Fibroblast of lung (primary cell): Measurements from ENCODE around the gene TMC5. TPM values are rescaled to one million over a fixed set of nuclear protein-coding genes. Genes with fewer than 3 reads are reported as not detected.
"Not testable (repeated sequence)": the region's sequence is repeated elsewhere in the genome, so short reads cannot be mapped to it uniquely, and the experiment has no call there.

Experiments used
- DNase-seq, 2 donors: peaks; one replicate each; pipeline versions ENCODE4 v3.0.0 to v3.0.0-alpha.2; 2010; ENCODE audit warnings: low read depth in 2 of 2
- H2AFZ ChIP-seq: 2 replicates; pipeline ENCODE4 v1.5.1; 2012; ENCODE audit warnings: low read length, control low read depth, inconsistent platforms
- H3K27ac ChIP-seq: 2 replicates; pipeline ENCODE4 v1.5.1; 2011; ENCODE audit warnings: low read length, control low read depth; ENCODE audit not compliant: insufficient read depth
- H3K27me3 ChIP-seq: 2 replicates; pipeline ENCODE4 v1.5.1; 2011; ENCODE audit warnings: mild to moderate bottlenecking, low read length; ENCODE audit not compliant: control insufficient read depth, insufficient read depth
- H3K36me3 ChIP-seq: 2 replicates; pipeline ENCODE4 v1.5.1; 2011; ENCODE audit warnings: low read length; ENCODE audit not compliant: control insufficient read depth, insufficient read depth
- H3K4me1 ChIP-seq: 2 replicates; pipeline ENCODE4 v1.5.1; 2011; ENCODE audit warnings: low read length; ENCODE audit not compliant: control insufficient read depth, insufficient read depth; ENCODE audit errors: extremely low read depth
- H3K4me2 ChIP-seq: 2 replicates; pipeline ENCODE4 v1.5.1; 2011; ENCODE audit warnings: low read length, control low read depth; ENCODE audit not compliant: insufficient read depth; ENCODE audit errors: extremely low read depth
- H3K4me3 ChIP-seq, 4 experiments: fragments of 200-600 bp in 1 of 4; sonication (generic) in 1 of 4; replicated peaks in 1 of 4; 2 replicates each; pipeline ENCODE4 v1.5.1; 2011 to 2016; ENCODE audit warnings: low read length in 4 of 4, low read depth in 3 of 4, mild to moderate bottlenecking in 3 of 4, control low read depth in 2 of 4, inconsistent platforms in 1 of 4, mixed read lengths in 1 of 4; ENCODE audit not compliant: insufficient read depth in 1 of 4; ENCODE audit errors: control extremely low read depth in 1 of 4
- H3K79me2 ChIP-seq: 2 replicates; pipeline ENCODE4 v1.5.1; 2012; ENCODE audit warnings: mild to moderate bottlenecking, low read length, inconsistent platforms; ENCODE audit not compliant: control insufficient read depth, insufficient read depth
- H3K9ac ChIP-seq: 2 replicates; pipeline ENCODE4 v1.5.1; 2011; ENCODE audit warnings: mild to moderate bottlenecking, low read length, control low read depth; ENCODE audit not compliant: insufficient read depth
- H3K9me3 ChIP-seq: 2 replicates; pipeline ENCODE4 v1.5.1; 2012; ENCODE audit warnings: low read depth, low read length; ENCODE audit not compliant: control insufficient read depth, insufficient read depth
- H4K20me1 ChIP-seq: 2 replicates; pipeline ENCODE4 v1.5.1; 2011; ENCODE audit warnings: low read length; ENCODE audit not compliant: control insufficient read depth, insufficient read depth; ENCODE audit errors: extremely low read depth
- CTCF ChIP-seq, 2 donors: IDR thresholded peaks in 1 of 2; conservative IDR thresholded peaks in 1 of 2; 1 replicate in 1 of 2; 2 replicates in 1 of 2; pipeline ENCODE4 v1.5.1; 2011 to 2012; ENCODE audit warnings: low read length in 2 of 2, control low read depth in 1 of 2, inconsistent platforms in 1 of 2, low read depth in 1 of 2, mild to moderate bottlenecking in 1 of 2
- EZH2 ChIP-seq: IDR thresholded peaks from 2 replicates; pipeline ENCODE4 v1.5.1; 2012; ENCODE audit warnings: low read length, control low read depth, mild to moderate bottlenecking; ENCODE audit errors: missing control alignments
- polyA plus RNA-seq, 2 donors: library from polyadenylated mRNA; depleted of rRNA in 1 of 2; stranded (reverse) in 1 of 2; unstranded in 1 of 2; fragments of >200 nt; gene quantifications; 2 replicates each; pipeline ENCODE4 v1.2.1, GENCODE V29; 2011 to 2012; ENCODE audit warnings: missing spikeins in 1 of 2
- total RNA-seq: library from RNA; depleted of rRNA; stranded (reverse); fragments of >200 nt; gene quantifications from 2 replicates; pipeline ENCODE4 v1.2.1, GENCODE V29; 2014

The TMC5 gene
- total and polyA plus RNA-seq, 2 donors (not counting 1 experiment from before 2014, with no cell fraction given) = not detected

GRCh38 chr16:19384656-19385055, 33.0 kb upstream of the TMC5 start:
- TF ChIP-seq CTCF (conservative IDR thresholded peaks at IDR 0.05 in 1 of 2, IDR thresholded peaks at IDR 0.05 in 1 of 2; ENCODE audit: low read depth in 1 of 2, low read length in 2 of 2) (no peak), EZH2 (no peak)
- no peak overlapping the region for H2AFZ ChIP-seq
- no peak overlapping the region for H3K4me2 ChIP-seq
- DNase-seq = no peak
- no peaks in the 10 kb centered on the region for H3K4me1 ChIP-seq
- H3K4me3 ChIP-seq = no peak overlapping the region
- H3K9me3 ChIP-seq = no peaks in the 10 kb centered on the region
- no peak overlapping the region for H3K9ac ChIP-seq
- no peaks in the 10 kb centered on the region for H3K79me2 ChIP-seq
- no peaks in the 10 kb centered on the region for H3K27me3 ChIP-seq
- no peaks in the 10 kb centered on the region for H3K36me3 ChIP-seq
- no peaks in the 10 kb centered on the region for H4K20me1 ChIP-seq
- no peak overlapping the region for H3K27ac ChIP-seq

DNA sequence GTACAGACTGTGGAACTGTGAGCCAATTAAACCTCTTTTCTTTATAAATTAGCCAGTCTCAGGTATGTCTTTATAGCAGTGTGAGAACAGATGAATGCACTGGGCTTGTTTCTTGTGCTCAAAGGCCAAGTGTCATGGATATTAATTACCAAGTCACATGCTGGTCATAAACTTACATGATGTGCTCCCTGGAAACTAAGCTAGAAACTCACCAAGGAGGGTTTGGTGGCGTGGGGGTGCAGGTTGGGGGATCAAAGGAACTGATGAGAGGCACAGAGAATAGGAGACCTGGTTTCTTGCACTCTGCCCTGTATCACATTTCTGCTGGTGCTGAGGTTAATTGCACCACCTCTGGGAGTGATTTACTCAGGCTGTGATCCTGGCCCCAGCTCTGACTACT, 31.2 kb upstream of the TMC5 start:
- Histone ChIP-seq H4K20me1 (no peaks in the 10 kb centered on the region), H3K4me2 (no peak overlapping the region), H3K4me3 (no peak overlapping the region), H3K27me3 (no peaks in the 10 kb centered on the region), H2AFZ (no peak overlapping the region), H3K9ac (no peak overlapping the region), H3K9me3 (no peaks in the 10 kb centered on the region), H3K79me2 (no peaks in the 10 kb centered on the region), H3K36me3 (no peaks in the 10 kb centered on the region), H3K4me1 (no peaks in the 10 kb centered on the region), H3K27ac (no peak overlapping the region)
- TF ChIP-seq CTCF (conservative IDR thresholded peaks at IDR 0.05 in 1 of 2, IDR thresholded peaks at IDR 0.05 in 1 of 2; ENCODE audit: low read depth in 1 of 2, low read length in 2 of 2) (no peak), EZH2 (no peak)
- no peak for DNase-seq

DNA sequence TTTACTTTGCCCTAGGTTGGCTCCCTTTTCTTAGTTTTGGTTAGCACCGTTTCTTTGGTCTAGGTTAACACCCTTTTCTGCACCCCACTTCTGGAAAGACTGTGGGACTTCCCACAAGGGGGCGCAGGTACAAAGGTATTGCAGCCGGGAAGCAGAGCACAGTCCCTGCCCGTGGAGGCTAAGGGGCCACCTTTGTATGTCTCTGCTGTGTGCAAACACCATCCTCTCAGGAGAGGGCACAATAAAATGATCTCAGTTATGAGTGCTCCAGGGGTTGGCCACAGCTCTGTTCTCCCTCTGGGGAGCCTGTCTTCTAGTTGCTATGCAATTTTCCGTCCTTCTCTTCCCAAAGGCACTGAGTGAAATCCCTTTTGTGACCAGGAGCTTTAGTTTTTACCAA, 28.4 kb upstream of the TMC5 start:
- H3K27ac ChIP-seq = no peak overlapping the region
- no peak overlapping the region for H3K9ac ChIP-seq
- H2AFZ ChIP-seq = no peak overlapping the region
- H3K36me3 ChIP-seq = no peaks in the 10 kb centered on the region
- no peaks in the 10 kb centered on the region for H4K20me1 ChIP-seq
- no peaks in the 10 kb centered on the region for H3K9me3 ChIP-seq
- H3K27me3 ChIP-seq = no peaks in the 10 kb centered on the region
- no peak overlapping the region for H3K4me3 ChIP-seq
- DNase-seq = peak in 1 of 2 donors; percentile 24
- H3K4me2 ChIP-seq = no peak overlapping the region
- no peaks in the 10 kb centered on the region for H3K79me2 ChIP-seq
- TF ChIP-seq EZH2 (no peak), CTCF (conservative IDR thresholded peaks at IDR 0.05 in 1 of 2, IDR thresholded peaks at IDR 0.05 in 1 of 2; ENCODE audit: low read depth in 1 of 2, low read length in 2 of 2) (peak; percentile 18 to 34)
- no peaks in the 10 kb centered on the region for H3K4me1 ChIP-seq

DNA sequence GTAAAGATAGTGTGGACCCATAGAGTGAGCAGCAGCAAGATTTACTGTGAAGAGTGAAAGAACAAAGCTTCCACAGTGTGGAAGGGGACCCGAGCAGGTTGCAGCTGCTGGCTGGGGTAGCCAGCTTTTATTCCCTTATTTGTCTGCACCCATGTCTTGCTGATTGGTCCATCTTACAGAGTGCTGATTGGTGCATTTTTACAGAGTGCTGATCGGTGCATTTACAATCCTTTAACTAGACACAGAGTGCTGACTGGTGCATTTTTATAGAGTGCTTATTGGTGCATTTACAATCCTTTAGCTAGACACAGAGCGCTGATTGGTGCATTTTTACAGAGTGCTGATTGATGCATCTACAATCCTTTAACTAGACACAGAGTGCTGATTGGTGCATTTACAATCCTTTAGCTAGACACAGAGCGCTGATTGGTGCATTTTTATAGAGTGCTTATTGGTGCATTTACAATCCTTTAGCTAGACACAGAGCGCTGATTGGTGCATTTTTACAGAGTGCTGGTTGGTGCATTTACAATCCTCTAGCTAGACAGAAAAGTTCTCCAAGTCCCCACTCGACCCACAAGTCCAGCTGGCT, 26.4 kb upstream of the TMC5 start:
- H2AFZ ChIP-seq, H3K36me3 ChIP-seq, H3K79me2 ChIP-seq, H3K9me3 ChIP-seq, H3K4me3 ChIP-seq, H3K4me2 ChIP-seq, H4K20me1 ChIP-seq, DNase-seq, H3K9ac ChIP-seq, H3K27ac ChIP-seq, H3K27me3 ChIP-seq, H3K4me1 ChIP-seq: not testable (repeated sequence)
